HFFc6 (cell line): ENCODE data around the gene STX8. TPM values are rescaled to one million over a fixed set of nuclear protein-coding genes. Genes with fewer than 3 reads are reported as not detected.

Experiments
- DNase-seq: peaks from one replicate; pipeline ENCODE4 v3.0.0-alpha.2; 2018
- H3K27ac Mint-ChIP-seq: 2 replicates; pipeline ENCODE4 v1.8.0; 2020; ENCODE audit warnings: mild to moderate bottlenecking, mixed read lengths
- H3K27me3 Mint-ChIP-seq: 2 replicates; pipeline ENCODE4 v1.8.0; 2021; ENCODE audit warnings: mild to moderate bottlenecking, moderate library complexity, mixed read lengths; ENCODE audit not compliant: insufficient read depth
- H3K36me3 Mint-ChIP-seq: 2 replicates; pipeline ENCODE4 v1.8.0; 2021; ENCODE audit warnings: low read depth, mixed read lengths
- H3K4me1 Mint-ChIP-seq: 2 replicates; pipeline ENCODE4 v1.8.0; 2020; ENCODE audit warnings: low read depth, mixed read lengths
- H3K4me3 Mint-ChIP-seq: 2 replicates; pipeline ENCODE4 v1.8.0; 2020; ENCODE audit warnings: mild to moderate bottlenecking, moderate library complexity, mixed read lengths
- H3K9me3 Mint-ChIP-seq: 2 replicates; pipeline ENCODE4 v1.8.0; 2020; ENCODE audit warnings: mild to moderate bottlenecking, mixed read lengths
- CTCF ChIP-seq: fragments of 200-600 bp; sonication (generic); IDR thresholded peaks from 2 replicates; pipeline ENCODE4 v1.5.0; 2021; ENCODE audit warnings: antibody characterized with exemption, mild to moderate bottlenecking
- total RNA-seq, 6 experiments: library from RNA; stranded (reverse); fragmentation: NEBNext Ultra II Directional; extraction: Animal tissue kit (Norgen Biotek cat#: 25700); gene quantifications; 2 replicates in 1 of 6; 3 replicates in 5 of 6; pipeline ENCODE4 v1.2.3, GENCODE V29; 2021

Gene STX8
- total RNA-seq, 6 experiments from 2014 or later = 48.9 to 73.8 (median 60.9) TPM

GRCh38 chr17:9537177-9537776, 38.3 kb downstream of the STX8 start:
- TF ChIP-seq CTCF = no peak
- no peaks in the 10 kb centered on the region; the same call in 1 of the 2 replicates for H3K4me1 Mint-ChIP-seq
- H3K36me3 Mint-ChIP-seq = peaks cover 8% of the 10 kb centered on the region; the same call in 1 of the 2 replicates
- H3K9me3 Mint-ChIP-seq = no peaks in the 10 kb centered on the region
- no peaks in the 10 kb centered on the region; the same call in 1 of the 2 replicates for H3K27me3 Mint-ChIP-seq
- H3K4me3 Mint-ChIP-seq = no peak overlapping the region
- DNase-seq = no peak
- no peak overlapping the region for H3K27ac Mint-ChIP-seq

GRCh38 chr17:9536061-9536460, 39.6 kb downstream of the STX8 start:
- Mint-ChIP-seq H3K36me3 (peaks cover 8% of the 10 kb centered on the region; the same call in 1 of the 2 replicates), H3K27ac (no peak overlapping the region), H3K27me3 (no peaks in the 10 kb centered on the region), H3K9me3 (no peaks in the 10 kb centered on the region), H3K4me3 (no peak overlapping the region), H3K4me1 (no peaks in the 10 kb centered on the region; the same call in 1 of the 2 replicates)
- TF ChIP-seq CTCF = no peak
- no peak for DNase-seq

- no peak overlapping the region for H3K4me3 Mint-ChIP-seq
- H3K4me1 Mint-ChIP-seq = no peaks in the 10 kb centered on the region; the same call in 1 of the 2 replicates
- H3K27me3 Mint-ChIP-seq = no peaks in the 10 kb centered on the region
- no peak for TF ChIP-seq CTCF
- no peak for DNase-seq
- no peaks in the 10 kb centered on the region for H3K9me3 Mint-ChIP-seq
- no peak overlapping the region for H3K27ac Mint-ChIP-seq
- no peaks in the 10 kb centered on the region for H3K36me3 Mint-ChIP-seq
Measured at GRCh38 chr17:9533441-9533840, 42.2 kb downstream of the STX8 start.

GRCh38 chr17:9532715-9533114, 42.9 kb downstream of the STX8 start:
- Mint-ChIP-seq H3K9me3 (no peaks in the 10 kb centered on the region), H3K4me3 (no peak overlapping the region), H3K27me3 (no peaks in the 10 kb centered on the region), H3K4me1 (no peaks in the 10 kb centered on the region; the same call in 1 of the 2 replicates), H3K36me3 (no peaks in the 10 kb centered on the region), H3K27ac (no peak overlapping the region)
- TF ChIP-seq CTCF = no peak
- DNase-seq = no peak

GRCh38 chr17:9531034-9531433, 44.6 kb downstream of the STX8 start:
- DNase-seq = no peak
- Mint-ChIP-seq H3K27me3 (no peaks in the 10 kb centered on the region; the same call in 1 of the 2 replicates), H3K4me1 (no peaks in the 10 kb centered on the region; the same call in 1 of the 2 replicates), H3K36me3 (no peaks in the 10 kb centered on the region), H3K27ac (no peak overlapping the region), H3K9me3 (no peaks in the 10 kb centered on the region), H3K4me3 (no peak overlapping the region)
- TF ChIP-seq CTCF = no peak
